Right lobe of liver (tissue), 4 donors: Measurements from ENCODE around the gene NEDD4L.

Source experiments
- CTCF ChIP-seq, 4 donors: fragments of 200-600 bp in 3 of 4; fragments of 450-650 bp in 1 of 4; IDR thresholded peaks; one replicate each; pipeline versions ENCODE4 v1.5.1 to v1.8.0; 2016 to 2022; ENCODE audit warnings: antibody characterized with exemption in 4 of 4, mild to moderate bottlenecking in 2 of 4
- POLR2A ChIP-seq: fragments of 450-650 bp; IDR thresholded peaks from one replicate; pipeline ENCODE4 v1.6.1; 2017; ENCODE audit warnings: antibody characterized with exemption, mild to moderate bottlenecking
- donor health status: DM: no; HTN: no; CAD: no.
- donor health status: DM: no; HTN: no; CAD: no.
- donor health status: DM: no; HTN: yes; CAD: no.

- TF ChIP-seq CTCF (IDR thresholded peaks at IDR 0.05) (peak; percentile 34 to 60 (median 46)), POLR2A (no peak)
These were observed 187.9 kb downstream of the NEDD4L start for GRCh38 chr18:58231930-58232329.
